ENCODE results near the gene MEIKIN. TPM values are rescaled to one million over a fixed set of nuclear protein-coding genes. Genes with fewer than 3 reads are reported as not detected.

Gene MEIKIN
- total and polyA plus RNA-seq, 2 of the 8 experiments (the other 6 are each of a cell fraction or from before 2014, with no cell fraction given) = not detected

DNA sequence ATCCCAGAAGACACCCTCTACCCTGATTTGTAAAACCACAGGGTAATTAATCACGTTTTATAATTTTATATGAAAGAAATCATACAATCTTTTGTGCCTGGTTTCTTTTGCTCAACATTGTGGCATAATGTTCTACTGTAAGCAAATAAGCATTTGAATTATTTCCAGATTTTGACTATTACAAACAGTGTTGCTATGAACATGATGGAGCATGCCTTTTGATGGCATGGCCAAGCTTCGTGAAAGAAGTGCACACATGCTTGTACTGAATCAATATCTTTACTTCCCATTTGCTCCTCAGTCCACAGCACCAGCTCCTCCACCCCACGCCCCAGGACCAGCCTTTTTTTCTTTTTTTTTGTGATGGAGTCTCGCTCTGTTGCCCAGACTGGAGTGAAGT lies 36.1 kb upstream of the MEIKIN start (continued):
- TF ChIP-seq CHD7 (IDR thresholded peaks at IDR 0.05; ENCODE audit: insufficient replicate concordance, low read length) = no peak
- TF ChIP-seq ZNF274 (IDR thresholded peaks at IDR 0.05; ENCODE audit: borderline replicate concordance, extremely low read depth, low read length) = no peak
- TF ChIP-seq CTCF (IDR thresholded peaks at IDR 0.05; ENCODE audit: control extremely low read depth in 1 of 3, insufficient read depth in 1 of 3, low read depth in 1 of 3, low read length in 3 of 3) = no peak
- TF ChIP-seq CHD1 (IDR thresholded peaks at IDR 0.05; ENCODE audit: low read depth, low read length) = no peak
- TF ChIP-seq RXRA (IDR thresholded peaks at IDR 0.05; ENCODE audit: insufficient read depth, low read depth, low read length) = no peak
- no peak for TF ChIP-seq CREB1 (IDR thresholded peaks at IDR 0.05)
- no peak for TF ChIP-seq SP4 (IDR thresholded peaks at IDR 0.05; ENCODE audit: low read length)
- TF ChIP-seq, protein P1, sequence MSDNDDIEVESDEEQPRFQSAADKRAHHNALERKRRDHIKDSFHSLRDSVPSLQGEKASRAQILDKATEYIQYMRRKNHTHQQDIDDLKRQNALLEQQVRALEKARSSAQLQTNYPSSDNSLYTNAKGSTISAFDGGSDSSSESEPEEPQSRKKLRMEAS (IDR thresholded peaks at IDR 0.05) = no peak
- TF ChIP-seq ASH2L (IDR thresholded peaks at IDR 0.05; ENCODE audit: low read length) = no peak
